IPS-20b (cell line): ENCODE results near the gene PRR15.

Source experiments
- H3K27ac ChIP-seq: one replicate; pipeline ENCODE4 v1.5.1; 2013; ENCODE audit warnings: low read length
- H3K27me3 ChIP-seq: 2 replicates; pipeline ENCODE4 v1.6.1; 2013; ENCODE audit warnings: mild to moderate bottlenecking, low read length, inconsistent platforms; ENCODE audit not compliant: insufficient read depth
- H3K36me3 ChIP-seq: 2 replicates; pipeline ENCODE4 v1.6.1; 2013; ENCODE audit warnings: low read depth, mild to moderate bottlenecking, inconsistent platforms, low read length, moderate library complexity; ENCODE audit not compliant: insufficient read depth
- H3K4me1 ChIP-seq: 2 replicates; pipeline ENCODE4 v1.6.1; 2013; ENCODE audit warnings: mild to moderate bottlenecking, control low read depth, inconsistent platforms, low read length, moderate library complexity; ENCODE audit not compliant: insufficient read depth
- H3K4me3 ChIP-seq: 2 replicates; pipeline ENCODE4 v1.5.1; 2013; ENCODE audit warnings: mild to moderate bottlenecking, low read length, inconsistent platforms
- H3K9ac ChIP-seq: 2 replicates; pipeline ENCODE4 v1.6.1; 2013; ENCODE audit warnings: low read depth, mild to moderate bottlenecking, inconsistent platforms, low read length, moderate library complexity
- H3K9me3 ChIP-seq: 2 replicates; pipeline ENCODE4 v1.6.1; 2013; ENCODE audit warnings: mild to moderate bottlenecking, low read depth, low read length, inconsistent platforms; ENCODE audit not compliant: insufficient read depth

PRR15 gene

DNA sequence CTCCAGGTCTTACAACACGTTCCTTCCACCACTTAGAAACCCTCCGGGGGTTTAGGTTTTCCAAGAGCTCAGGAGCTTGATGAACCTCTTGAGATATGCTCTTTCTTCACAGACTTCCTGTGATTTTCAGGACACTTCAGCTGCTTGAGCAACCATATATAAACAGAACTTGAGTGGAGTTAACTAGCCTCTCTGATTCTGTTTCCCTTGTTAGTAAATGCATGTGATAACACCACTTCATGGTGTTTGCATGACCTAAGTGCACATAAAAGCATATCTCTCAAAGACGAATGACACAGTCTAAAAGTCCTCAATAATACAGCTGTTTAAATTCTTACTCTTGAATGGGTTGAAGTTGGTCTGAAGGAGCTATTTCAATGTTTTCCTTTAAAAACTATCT, 9.9 kb downstream of the PRR15 start:
- Histone ChIP-seq H3K27me3 (no peaks in the 10 kb centered on the region), H3K4me1 (peaks cover 18% of the 10 kb centered on the region; the same call in 1 of the 2 replicates), H3K36me3 (no peaks in the 10 kb centered on the region)

DNA sequence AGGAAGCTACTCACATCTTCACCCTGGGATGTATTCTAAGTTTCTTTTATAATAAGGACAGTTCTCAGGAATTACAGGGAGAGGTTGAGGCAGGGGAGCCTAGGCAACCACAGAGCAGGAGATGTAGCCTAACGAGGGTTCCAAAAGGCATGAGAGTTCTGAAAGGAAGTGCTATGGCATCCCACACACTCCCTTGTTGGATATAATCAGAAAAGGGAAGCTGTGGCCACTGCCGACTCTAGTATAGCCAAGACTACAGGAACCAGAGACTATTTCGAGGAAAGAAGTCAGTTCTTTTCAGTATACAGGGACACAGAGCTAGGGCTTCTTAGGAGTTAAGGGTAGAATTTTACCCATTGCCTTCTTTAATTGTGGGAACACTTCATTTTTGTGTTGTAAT, 11.0 kb downstream of the PRR15 start:
- no peaks in the 10 kb centered on the region for H3K36me3 ChIP-seq
- H3K27me3 ChIP-seq, result no peaks in the 10 kb centered on the region
- peaks cover 29% of the 10 kb centered on the region for H3K9me3 ChIP-seq
- H3K4me3 ChIP-seq, result no peak overlapping the region
- no peak overlapping the region for H3K9ac ChIP-seq
- H3K27ac ChIP-seq, result no peak overlapping the region
- peaks cover 8% of the 10 kb centered on the region; the same call in 1 of the 2 replicates for H3K4me1 ChIP-seq

More for the DNA sequence above, 9.9 kb downstream of the PRR15 start:
- no peak overlapping the region for H3K4me3 ChIP-seq
- no peak overlapping the region for H3K9ac ChIP-seq
- peaks cover 18% of the 10 kb centered on the region for H3K9me3 ChIP-seq
- H3K27ac ChIP-seq, result no peak overlapping the region

DNA sequence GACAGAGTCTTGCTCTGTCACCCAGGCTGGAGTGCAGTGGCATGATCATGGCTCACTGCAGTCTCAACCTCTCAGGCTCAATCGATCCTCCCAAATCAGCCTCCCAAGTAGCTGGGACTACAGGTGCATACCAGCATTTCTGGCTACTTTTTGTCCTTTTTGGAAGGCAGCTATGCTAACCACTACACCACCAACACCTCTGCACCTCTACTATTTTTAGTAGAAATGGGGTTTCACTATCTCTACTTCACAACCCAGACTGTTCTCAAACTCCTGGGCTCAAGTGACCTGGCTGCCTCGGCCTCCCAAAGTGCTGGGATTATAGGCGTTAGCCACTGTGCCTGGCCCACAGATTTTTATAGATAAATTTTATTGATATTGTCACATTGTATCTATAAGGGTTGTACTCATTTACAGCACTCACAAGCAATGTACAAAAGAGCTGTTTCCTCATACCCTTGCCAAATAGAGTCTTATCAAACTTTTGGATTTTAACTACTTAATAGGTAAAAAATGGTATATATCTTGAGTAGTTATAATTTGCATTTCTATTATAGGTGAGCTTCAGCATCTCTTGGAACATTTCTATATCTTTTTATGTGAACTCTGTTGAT, 23.7 kb downstream of the PRR15 start:
- no peaks in the 10 kb centered on the region for H3K4me1 ChIP-seq

DNA sequence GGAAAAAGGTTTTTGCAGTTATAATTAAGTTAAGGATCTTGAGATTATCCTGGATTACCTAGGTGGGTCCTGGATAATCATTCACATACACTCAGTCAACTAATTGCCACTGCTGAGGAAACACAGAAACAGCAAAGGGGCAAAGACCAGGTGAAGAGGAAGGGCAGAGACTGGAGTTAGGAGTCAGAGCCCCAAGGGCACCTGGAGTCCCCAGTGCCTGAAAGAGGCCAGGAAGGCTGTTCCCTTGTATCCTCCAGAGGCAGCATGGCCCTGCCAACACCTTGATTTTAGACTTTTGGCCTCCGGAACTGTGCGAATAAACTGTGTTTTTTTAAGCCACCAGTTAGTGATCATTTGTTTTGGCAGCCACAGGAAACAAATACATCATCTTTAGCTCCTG, 24.6 kb downstream of the PRR15 start:
- Histone ChIP-seq H3K27ac (no peak overlapping the region), H3K9ac (no peak overlapping the region), H3K36me3 (no peaks in the 10 kb centered on the region), H3K27me3 (no peaks in the 10 kb centered on the region), H3K4me1 (no peaks in the 10 kb centered on the region), H3K9me3 (no peaks in the 10 kb centered on the region), H3K4me3 (no peak overlapping the region)

More for the DNA sequence above, 23.7 kb downstream of the PRR15 start:
- H3K27ac ChIP-seq, result no peak overlapping the region
- H3K9ac ChIP-seq, result no peak overlapping the region
- H3K27me3 ChIP-seq, result no peaks in the 10 kb centered on the region
- H3K36me3 ChIP-seq, result no peaks in the 10 kb centered on the region
- no peak overlapping the region for H3K4me3 ChIP-seq
- H3K9me3 ChIP-seq, result no peaks in the 10 kb centered on the region

DNA sequence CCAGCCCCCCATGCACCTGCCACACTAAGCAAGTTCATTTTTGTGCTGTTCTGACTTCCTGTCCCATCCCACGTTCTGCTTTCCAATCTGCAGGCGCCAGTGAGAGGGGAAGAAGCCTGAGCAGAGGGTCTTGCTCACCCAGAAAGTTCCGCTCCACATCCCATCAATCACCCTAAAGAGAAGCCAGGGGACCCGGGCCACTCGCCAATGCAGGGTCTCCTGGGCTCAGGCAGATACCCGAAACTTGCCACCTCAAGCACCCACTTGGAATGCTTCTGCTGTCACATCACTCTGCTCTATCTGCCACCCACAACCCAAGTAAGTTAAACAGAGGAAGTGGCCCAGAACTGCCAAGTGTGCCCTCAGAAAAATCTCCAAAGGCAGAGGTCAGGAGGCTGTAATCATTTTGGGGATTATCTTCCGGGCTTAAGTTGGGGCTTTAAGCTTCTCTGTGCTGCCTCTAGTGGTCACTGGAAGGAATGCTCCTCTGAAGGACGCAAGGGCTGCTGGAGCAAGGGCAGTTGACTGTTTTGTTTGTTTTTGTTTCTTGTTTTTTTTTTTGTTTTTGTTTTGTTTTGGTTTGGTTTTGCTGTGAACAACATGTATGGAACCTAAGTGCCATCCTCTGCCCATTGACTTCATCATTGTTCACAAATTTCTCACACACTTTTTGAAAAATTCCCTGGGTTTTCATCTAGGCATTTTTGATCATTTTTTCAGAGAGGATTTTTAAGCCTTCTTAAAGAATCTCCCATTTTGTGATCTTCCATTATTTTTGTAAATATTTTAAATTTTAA, 25.5 kb downstream of the PRR15 start:
- no peak overlapping the region for H3K4me3 ChIP-seq
- no peaks in the 10 kb centered on the region for H3K27me3 ChIP-seq
- H3K9ac ChIP-seq, result no peak overlapping the region
- H3K4me1 ChIP-seq, result no peaks in the 10 kb centered on the region
- no peaks in the 10 kb centered on the region for H3K36me3 ChIP-seq
- H3K9me3 ChIP-seq, result no peaks in the 10 kb centered on the region
- H3K27ac ChIP-seq, result no peak overlapping the region

DNA sequence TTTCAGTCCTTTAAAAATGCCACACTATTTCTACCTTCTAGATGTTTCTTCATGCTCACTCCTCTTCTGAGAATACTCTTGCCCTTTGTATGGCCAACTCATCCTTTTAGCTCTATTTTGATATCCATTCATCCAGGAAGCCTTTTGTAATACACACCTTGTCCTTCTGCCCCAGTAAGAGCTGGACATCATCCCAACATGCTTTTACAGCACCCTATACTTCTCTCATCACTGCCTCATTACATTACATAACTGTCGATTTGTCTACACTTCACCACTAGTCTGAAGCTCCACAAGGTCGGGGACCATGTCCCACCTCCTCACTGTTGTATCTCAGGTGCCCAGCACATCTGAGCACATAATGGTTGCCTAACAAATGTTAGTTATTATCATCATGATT, 29.2 kb downstream of the PRR15 start:
- H3K27me3 ChIP-seq, result no peaks in the 10 kb centered on the region

DNA sequence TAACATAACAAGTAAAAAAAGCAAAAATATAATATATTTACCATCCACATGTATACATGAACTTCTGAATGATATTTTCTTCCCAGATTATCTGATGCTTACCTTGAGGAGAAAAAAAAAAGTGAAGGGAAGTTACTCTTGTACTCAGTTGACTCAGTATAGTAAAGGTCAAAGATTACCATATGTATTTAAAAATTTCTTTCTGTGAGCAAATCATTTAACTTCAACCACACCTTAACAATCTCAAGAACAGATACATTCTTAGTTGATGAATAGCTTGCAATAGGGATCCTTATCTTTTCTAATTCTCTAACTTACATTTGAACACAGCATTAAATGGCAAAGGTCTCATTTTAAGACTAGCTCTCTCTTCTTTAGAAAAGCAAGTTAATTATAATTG, 29.8 kb downstream of the PRR15 start:
- H3K27ac ChIP-seq, result no peak overlapping the region
- H3K9me3 ChIP-seq, result no peaks in the 10 kb centered on the region
- no peaks in the 10 kb centered on the region for H3K36me3 ChIP-seq
- no peaks in the 10 kb centered on the region for H3K27me3 ChIP-seq
- no peaks in the 10 kb centered on the region for H3K4me1 ChIP-seq
- H3K4me3 ChIP-seq, result no peak overlapping the region
- H3K9ac ChIP-seq, result no peak overlapping the region

More for the DNA sequence above, 29.2 kb downstream of the PRR15 start:
- Histone ChIP-seq H3K9ac (no peak overlapping the region), H3K4me1 (no peaks in the 10 kb centered on the region), H3K27ac (no peak overlapping the region), H3K9me3 (no peaks in the 10 kb centered on the region), H3K36me3 (no peaks in the 10 kb centered on the region), H3K4me3 (no peak overlapping the region)

DNA sequence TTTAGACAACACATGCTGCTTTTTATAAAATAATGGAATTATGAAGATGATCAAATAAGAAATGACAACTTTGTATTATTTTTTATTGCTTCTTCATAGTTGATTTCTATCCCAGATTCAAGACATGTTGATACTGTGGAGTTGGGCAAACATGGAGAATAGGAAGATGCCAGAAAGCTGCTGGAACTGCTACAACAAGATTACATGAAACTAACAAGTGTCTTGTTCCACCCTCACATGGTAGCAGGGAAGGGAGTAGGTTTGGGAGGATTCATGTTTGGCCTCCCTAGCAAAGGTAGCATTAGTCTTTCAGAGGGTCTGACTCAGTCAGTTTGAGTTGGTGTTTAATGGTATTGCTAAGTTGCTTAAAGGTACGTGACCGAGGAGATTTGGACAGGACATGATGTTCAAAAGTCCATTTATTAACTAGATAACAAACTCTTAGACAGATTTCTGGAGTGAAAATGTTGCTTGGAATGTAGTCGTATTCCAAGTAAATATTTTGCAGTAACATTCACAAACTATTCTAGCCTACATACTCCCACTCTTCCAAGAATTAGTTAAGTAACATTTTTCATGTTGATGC, 33.1 kb downstream of the PRR15 start:
- no peak overlapping the region for H3K4me3 ChIP-seq
- no peaks in the 10 kb centered on the region for H3K27me3 ChIP-seq
- no peaks in the 10 kb centered on the region for H3K9me3 ChIP-seq
- H3K27ac ChIP-seq, result no peak overlapping the region
- no peaks in the 10 kb centered on the region for H3K36me3 ChIP-seq
- no peaks in the 10 kb centered on the region; the same call in 1 of the 2 replicates for H3K4me1 ChIP-seq
- H3K9ac ChIP-seq, result no peak overlapping the region

DNA sequence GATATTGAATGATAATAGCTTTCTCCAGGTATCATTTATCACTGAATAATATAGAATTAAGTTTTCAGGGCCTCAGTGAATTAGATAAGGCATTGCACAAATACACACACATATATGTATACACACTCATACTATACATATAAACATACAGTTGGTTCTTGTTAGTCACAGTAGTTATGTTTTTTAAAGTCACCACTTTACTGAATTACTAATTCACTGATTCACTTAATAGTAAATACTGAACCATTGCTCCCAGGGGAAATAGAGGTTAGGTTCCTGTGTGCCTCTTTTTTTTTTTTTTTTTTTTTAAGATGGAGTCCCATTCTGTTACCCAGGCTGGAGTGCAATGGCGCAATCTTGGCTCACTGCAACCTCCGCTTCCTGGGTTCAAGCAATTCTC, 33.6 kb downstream of the PRR15 start:
- no peaks in the 10 kb centered on the region for H3K9me3 ChIP-seq
- H3K27ac ChIP-seq, result no peak overlapping the region
- no peaks in the 10 kb centered on the region; the same call in 1 of the 2 replicates for H3K4me1 ChIP-seq
- no peaks in the 10 kb centered on the region for H3K27me3 ChIP-seq
- H3K4me3 ChIP-seq, result no peak overlapping the region
- no peak overlapping the region for H3K9ac ChIP-seq
- H3K36me3 ChIP-seq, result no peaks in the 10 kb centered on the region

DNA sequence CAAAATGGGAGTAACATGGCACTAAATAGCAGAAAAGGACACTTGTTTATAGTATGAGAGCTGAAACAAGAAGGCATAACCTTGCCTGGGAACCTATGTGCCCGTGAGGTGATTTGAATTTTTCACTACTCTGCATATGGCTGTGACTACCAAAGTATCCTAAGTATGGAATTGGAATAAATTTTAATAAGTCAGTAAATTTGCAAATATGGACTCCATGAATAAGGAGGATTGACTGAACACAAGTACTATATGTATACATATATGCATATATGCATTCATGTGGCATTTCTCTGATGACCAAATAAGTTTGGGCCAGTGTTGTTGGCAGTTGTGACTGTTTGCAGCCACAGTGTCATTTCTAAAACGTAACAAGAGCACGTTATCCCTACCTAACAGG, 34.5 kb downstream of the PRR15 start:
- no peak overlapping the region for H3K9ac ChIP-seq
- H3K4me1 ChIP-seq, result no peaks in the 10 kb centered on the region; the same call in 1 of the 2 replicates
- H3K4me3 ChIP-seq, result no peak overlapping the region
- no peaks in the 10 kb centered on the region for H3K9me3 ChIP-seq
- no peaks in the 10 kb centered on the region for H3K27me3 ChIP-seq
- no peaks in the 10 kb centered on the region for H3K36me3 ChIP-seq
- H3K27ac ChIP-seq, result no peak overlapping the region

DNA sequence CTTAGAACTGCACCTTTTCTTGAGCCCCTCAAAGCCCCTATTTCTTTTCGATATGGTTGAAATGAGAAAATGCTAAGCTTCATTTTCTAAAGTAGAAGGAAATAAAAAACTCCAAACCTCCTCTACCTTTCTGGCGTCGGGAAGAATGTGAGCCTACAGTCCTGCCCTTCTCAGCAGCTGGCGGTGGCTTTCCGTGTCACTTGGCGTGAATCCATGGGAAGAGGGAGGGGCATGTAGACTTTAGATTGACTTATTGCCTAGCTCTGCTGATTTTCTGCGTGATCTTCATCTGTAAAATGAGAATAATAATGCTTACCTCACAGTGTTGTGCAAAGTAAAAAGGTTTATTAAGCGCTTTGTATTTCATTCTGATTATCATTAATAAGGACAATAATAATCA, 35.0 kb downstream of the PRR15 start:
- H3K27me3 ChIP-seq, result no peaks in the 10 kb centered on the region
- no peak overlapping the region for H3K4me3 ChIP-seq
- no peaks in the 10 kb centered on the region for H3K36me3 ChIP-seq
- no peak overlapping the region for H3K27ac ChIP-seq
- no peaks in the 10 kb centered on the region for H3K9me3 ChIP-seq
- H3K4me1 ChIP-seq, result no peaks in the 10 kb centered on the region; the same call in 1 of the 2 replicates
- H3K9ac ChIP-seq, result no peak overlapping the region

DNA sequence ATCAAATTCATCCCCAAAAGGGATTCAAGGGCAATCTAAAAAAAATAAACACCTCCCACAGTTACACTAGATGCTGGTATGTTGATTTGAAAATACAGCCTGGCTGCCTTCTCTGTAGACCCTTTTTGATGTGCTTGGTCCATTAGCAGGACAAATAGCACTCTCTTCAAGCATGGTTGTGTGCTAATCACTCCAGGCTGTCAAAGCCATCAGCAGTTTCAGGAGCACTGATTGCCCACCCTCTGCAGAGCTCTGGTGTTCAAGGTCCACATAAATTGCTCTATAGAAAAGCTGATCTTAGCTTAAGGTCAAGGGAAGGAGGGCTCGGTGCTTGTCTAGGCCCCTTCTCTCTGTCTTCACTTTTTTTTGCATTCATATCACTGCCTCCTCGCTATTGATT, 35.4 kb downstream of the PRR15 start:
- no peaks in the 10 kb centered on the region for H3K27me3 ChIP-seq
- no peak overlapping the region for H3K4me3 ChIP-seq
- H3K27ac ChIP-seq, result no peak overlapping the region
- no peak overlapping the region for H3K9ac ChIP-seq
- no peaks in the 10 kb centered on the region; the same call in 1 of the 2 replicates for H3K4me1 ChIP-seq
- no peaks in the 10 kb centered on the region for H3K36me3 ChIP-seq
- no peaks in the 10 kb centered on the region for H3K9me3 ChIP-seq
